ENCODE results near the gene GABRB2.

GABRB2 gene

GRCh38 chr5:161369022-161369421 is 177.5 kb downstream of the GABRB2 start:
- no peak for DNase-seq (ENCODE audit: low read depth in 1 of 2, low spot score in 1 of 2)
- no peaks in the 10 kb centered on the region for H3K27me3 ChIP-seq (ENCODE audit: insufficient read depth, poor library complexity, severe bottlenecking)
- no peak overlapping the region for H3K4me3 ChIP-seq (replicated peaks; ENCODE audit: insufficient read depth, low read length)
- TF ChIP-seq, protein P1, sequence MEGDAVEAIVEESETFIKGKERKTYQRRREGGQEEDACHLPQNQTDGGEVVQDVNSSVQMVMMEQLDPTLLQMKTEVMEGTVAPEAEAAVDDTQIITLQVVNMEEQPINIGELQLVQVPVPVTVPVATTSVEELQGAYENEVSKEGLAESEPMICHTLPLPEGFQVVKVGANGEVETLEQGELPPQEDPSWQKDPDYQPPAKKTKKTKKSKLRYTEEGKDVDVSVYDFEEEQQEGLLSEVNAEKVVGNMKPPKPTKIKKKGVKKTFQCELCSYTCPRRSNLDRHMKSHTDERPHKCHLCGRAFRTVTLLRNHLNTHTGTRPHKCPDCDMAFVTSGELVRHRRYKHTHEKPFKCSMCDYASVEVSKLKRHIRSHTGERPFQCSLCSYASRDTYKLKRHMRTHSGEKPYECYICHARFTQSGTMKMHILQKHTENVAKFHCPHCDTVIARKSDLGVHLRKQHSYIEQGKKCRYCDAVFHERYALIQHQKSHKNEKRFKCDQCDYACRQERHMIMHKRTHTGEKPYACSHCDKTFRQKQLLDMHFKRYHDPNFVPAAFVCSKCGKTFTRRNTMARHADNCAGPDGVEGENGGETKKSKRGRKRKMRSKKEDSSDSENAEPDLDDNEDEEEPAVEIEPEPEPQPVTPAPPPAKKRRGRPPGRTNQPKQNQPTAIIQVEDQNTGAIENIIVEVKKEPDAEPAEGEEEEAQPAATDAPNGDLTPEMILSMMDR (IDR thresholded peaks at IDR 0.05; ENCODE audit: insufficient read depth, low read length) = no peak
- TF ChIP-seq POLR2AphosphoS5 (IDR thresholded peaks at IDR 0.05; ENCODE audit: low read depth) (no peak), GABPA (IDR thresholded peaks at IDR 0.05; ENCODE audit: low read depth) (no peak), SPI1 (IDR thresholded peaks at IDR 0.05; ENCODE audit: borderline replicate concordance, low read depth) (no peak)
- TF ChIP-seq, protein P2, sequence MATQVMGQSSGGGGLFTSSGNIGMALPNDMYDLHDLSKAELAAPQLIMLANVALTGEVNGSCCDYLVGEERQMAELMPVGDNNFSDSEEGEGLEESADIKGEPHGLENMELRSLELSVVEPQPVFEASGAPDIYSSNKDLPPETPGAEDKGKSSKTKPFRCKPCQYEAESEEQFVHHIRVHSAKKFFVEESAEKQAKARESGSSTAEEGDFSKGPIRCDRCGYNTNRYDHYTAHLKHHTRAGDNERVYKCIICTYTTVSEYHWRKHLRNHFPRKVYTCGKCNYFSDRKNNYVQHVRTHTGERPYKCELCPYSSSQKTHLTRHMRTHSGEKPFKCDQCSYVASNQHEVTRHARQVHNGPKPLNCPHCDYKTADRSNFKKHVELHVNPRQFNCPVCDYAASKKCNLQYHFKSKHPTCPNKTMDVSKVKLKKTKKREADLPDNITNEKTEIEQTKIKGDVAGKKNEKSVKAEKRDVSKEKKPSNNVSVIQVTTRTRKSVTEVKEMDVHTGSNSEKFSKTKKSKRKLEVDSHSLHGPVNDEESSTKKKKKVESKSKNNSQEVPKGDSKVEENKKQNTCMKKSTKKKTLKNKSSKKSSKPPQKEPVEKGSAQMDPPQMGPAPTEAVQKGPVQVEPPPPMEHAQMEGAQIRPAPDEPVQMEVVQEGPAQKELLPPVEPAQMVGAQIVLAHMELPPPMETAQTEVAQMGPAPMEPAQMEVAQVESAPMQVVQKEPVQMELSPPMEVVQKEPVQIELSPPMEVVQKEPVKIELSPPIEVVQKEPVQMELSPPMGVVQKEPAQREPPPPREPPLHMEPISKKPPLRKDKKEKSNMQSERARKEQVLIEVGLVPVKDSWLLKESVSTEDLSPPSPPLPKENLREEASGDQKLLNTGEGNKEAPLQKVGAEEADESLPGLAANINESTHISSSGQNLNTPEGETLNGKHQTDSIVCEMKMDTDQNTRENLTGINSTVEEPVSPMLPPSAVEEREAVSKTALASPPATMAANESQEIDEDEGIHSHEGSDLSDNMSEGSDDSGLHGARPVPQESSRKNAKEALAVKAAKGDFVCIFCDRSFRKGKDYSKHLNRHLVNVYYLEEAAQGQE (IDR thresholded peaks at IDR 0.05; ENCODE audit: insufficient replicate concordance, low read depth) = no peak
- H3K27ac ChIP-seq (replicated peaks) = no peak overlapping the region

- DNase-seq (ENCODE audit: low read depth in 1 of 2, low spot score in 1 of 2) = no peak
- H3K27me3 ChIP-seq (ENCODE audit: insufficient read depth, poor library complexity, severe bottlenecking) = no peaks in the 10 kb centered on the region
- TF ChIP-seq, protein P1 (IDR thresholded peaks at IDR 0.05; ENCODE audit: insufficient read depth, low read length) = no peak
- TF ChIP-seq GABPA (IDR thresholded peaks at IDR 0.05; ENCODE audit: low read depth) (no peak), SPI1 (IDR thresholded peaks at IDR 0.05; ENCODE audit: borderline replicate concordance, low read depth) (no peak), POLR2AphosphoS5 (IDR thresholded peaks at IDR 0.05; ENCODE audit: low read depth) (no peak)
- TF ChIP-seq, protein P2 (IDR thresholded peaks at IDR 0.05; ENCODE audit: insufficient replicate concordance, low read depth) = no peak
- no peak overlapping the region for H3K4me3 ChIP-seq (replicated peaks; ENCODE audit: insufficient read depth, low read length)
- H3K27ac ChIP-seq (replicated peaks) = no peak overlapping the region
Measured at GRCh38 chr5:161358446-161358845, 188.1 kb downstream of the GABRB2 start.

DNA sequence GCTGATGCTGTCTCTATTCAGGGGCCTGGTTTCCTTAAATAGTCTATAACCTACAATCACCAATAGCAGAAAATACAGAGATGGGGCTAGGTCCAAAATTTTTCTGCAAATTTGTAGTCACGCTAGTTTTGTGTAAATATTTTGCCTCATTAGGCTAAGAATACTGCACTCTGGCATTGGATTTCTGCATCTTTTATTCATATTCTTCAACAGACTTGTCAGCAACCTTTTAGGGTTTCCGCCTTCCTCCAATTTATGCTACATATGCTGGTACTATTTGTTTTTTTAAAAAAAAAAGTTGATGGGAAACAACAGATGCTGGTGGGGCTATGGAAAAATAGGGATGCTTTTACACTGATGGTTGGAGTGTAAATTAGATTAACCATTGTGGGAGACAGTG is 202.3 kb downstream of the GABRB2 start:
- Histone ChIP-seq H3K27ac (replicated peaks) (no peak overlapping the region), H3K4me3 (replicated peaks; ENCODE audit: insufficient read depth, low read length) (no peak overlapping the region), H3K27me3 (ENCODE audit: insufficient read depth, poor library complexity, severe bottlenecking) (no peaks in the 10 kb centered on the region)
- no peak for DNase-seq (ENCODE audit: low read depth in 1 of 2, low spot score in 1 of 2)
- TF ChIP-seq SPI1 (IDR thresholded peaks at IDR 0.05; ENCODE audit: borderline replicate concordance, low read depth) (no peak), POLR2AphosphoS5 (IDR thresholded peaks at IDR 0.05; ENCODE audit: low read depth) (no peak), GABPA (IDR thresholded peaks at IDR 0.05; ENCODE audit: low read depth) (no peak)
- TF ChIP-seq, protein P1 (IDR thresholded peaks at IDR 0.05; ENCODE audit: insufficient read depth, low read length) = no peak
- TF ChIP-seq, protein P2 (IDR thresholded peaks at IDR 0.05; ENCODE audit: insufficient replicate concordance, low read depth) = no peak
